Kidney epithelial cell (primary cell): ENCODE results near the gene PPP5C. TPM values are rescaled to one million over a fixed set of nuclear protein-coding genes. Genes with fewer than 3 reads are reported as not detected.

Experiments
- DNase-seq: peaks from one replicate; pipeline ENCODE4 v3.0.0-alpha.2; 2010; ENCODE audit warnings: low read depth
- H3K27me3 ChIP-seq: 2 replicates; pipeline ENCODE4 v1.6.0; 2011; ENCODE audit warnings: low read length; ENCODE audit not compliant: control insufficient read depth, insufficient read depth
- H3K36me3 ChIP-seq: 2 replicates; pipeline ENCODE4 v1.5.1; 2011; ENCODE audit warnings: low read length; ENCODE audit not compliant: control insufficient read depth, insufficient read depth
- H3K4me3 ChIP-seq: 2 replicates; pipeline ENCODE4 v1.5.1; 2011; ENCODE audit warnings: low read depth, mild to moderate bottlenecking, control low read depth, low read length
- CTCF ChIP-seq: IDR thresholded peaks from 2 replicates; pipeline ENCODE4 v1.5.1; 2011; ENCODE audit warnings: mild to moderate bottlenecking, moderate library complexity, low read length, control low read depth, inconsistent platforms; ENCODE audit not compliant: insufficient read depth, poor library complexity, severe bottlenecking
- total RNA-seq: library from RNA; depleted of rRNA; stranded (reverse); fragments of >200 nt; gene quantifications from 2 replicates; pipeline ENCODE4 v1.2.3, GENCODE V29; 2015

Gene PPP5C
- total RNA-seq, 1 donor from 2014 or later, result 68.2 TPM

DNA sequence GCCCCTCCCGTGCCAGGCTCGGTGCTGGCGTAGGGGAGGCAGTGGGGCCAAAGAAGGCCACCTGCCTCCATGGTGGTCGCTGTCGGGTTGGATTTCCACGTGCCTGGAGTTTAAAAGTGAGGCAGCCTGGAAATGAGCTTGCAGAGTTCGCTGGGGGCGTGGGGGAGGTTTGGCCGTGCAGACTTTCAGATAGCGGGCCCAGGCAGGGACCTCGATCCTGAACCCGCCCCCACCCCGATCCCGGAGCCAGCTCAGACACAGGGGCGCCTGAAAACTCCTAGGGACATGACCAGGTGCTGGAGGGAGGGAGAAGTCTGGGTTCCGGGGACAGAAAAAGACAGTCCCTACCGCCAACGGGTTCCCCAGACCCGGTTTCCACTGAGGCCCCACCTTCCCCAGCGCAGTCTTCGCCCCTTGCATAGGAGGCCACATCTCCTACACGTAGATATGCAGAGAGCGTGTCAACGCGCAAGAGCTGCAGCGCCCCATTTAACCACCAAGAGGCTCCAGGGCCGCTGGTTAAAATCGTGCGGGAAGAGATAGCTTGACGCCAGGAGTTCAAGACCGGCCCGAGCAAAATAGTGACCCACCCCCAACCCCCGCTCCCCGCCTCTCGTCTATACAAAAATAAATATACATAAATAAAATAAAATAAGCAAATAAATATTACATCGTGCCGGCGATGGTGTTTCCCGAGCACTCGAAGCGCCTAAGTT is 58.0 kb downstream of the PPP5C start:
- Histone ChIP-seq H3K36me3 (no peaks in the 10 kb centered on the region), H3K27me3 (no peaks in the 10 kb centered on the region), H3K4me3 (peak overlapping the region; percentile 41)
- DNase-seq, result no peak
- TF ChIP-seq CTCF, result peak; percentile 32

DNA sequence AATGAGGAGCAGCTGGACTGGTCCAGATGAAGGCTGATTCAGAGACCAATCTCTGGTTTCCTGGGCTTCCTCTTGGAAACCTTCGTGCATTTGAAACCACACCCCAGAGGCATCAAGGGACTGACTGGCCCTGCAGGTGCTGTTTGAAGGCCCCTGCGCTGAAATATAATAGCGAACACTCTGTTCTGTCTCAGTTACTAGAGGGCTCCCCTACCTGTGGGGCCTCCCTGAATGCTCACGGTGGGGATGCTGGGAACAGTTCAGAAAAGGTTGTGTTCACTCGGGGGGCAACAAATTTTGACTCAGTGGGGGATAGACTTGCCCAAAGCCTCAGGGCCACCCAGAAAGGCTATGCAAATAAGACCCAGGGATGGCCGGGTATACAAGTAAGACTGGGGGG is 60.1 kb downstream of the PPP5C start:
- H3K27me3 ChIP-seq, result no peaks in the 10 kb centered on the region
- TF ChIP-seq CTCF, result no peak
- no peak for DNase-seq
- H3K36me3 ChIP-seq, result no peaks in the 10 kb centered on the region
- no peak overlapping the region for H3K4me3 ChIP-seq

DNA sequence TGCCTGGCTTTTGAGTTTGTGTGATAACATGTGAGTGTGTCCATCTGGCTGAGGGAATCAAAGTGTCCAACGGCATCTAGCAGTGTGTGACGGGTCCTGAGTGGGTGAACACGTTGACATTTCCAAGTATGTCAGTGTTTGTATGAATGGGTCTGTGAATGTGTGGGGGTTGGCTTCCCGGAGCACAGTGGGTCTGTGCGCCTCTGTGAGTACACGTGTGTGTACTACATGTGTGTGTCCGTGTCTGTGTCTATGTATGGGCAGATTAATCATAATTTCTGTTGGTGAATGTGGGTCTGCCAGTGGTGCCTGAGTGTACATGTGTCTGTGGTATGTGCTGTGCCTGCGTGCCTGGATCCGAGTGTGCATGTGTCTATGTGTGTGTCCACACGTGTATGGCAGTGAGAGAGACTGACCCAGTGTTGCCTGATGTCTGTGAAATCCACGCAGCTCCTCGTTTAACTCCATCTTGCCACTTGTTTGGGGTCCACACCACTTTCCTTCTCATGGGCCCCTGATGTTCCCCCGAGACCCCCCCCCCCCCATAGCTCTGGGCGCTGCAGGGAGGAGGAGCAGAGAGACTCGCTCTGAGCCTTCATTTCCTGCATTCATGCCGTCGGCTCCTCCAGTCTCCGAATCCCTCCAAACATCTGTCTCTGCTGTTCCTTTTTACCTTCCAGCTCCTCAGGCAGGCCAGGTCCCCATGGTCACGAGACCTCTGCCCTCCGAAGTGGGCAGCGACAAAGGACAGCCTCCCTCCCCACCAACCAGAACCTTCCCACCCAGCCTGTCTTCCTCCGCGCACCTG is 61.2 kb downstream of the PPP5C start:
- Histone ChIP-seq H3K4me3 (no peak overlapping the region), H3K36me3 (no peaks in the 10 kb centered on the region), H3K27me3 (no peaks in the 10 kb centered on the region)
- DNase-seq, result no peak
- no peak for TF ChIP-seq CTCF

DNA sequence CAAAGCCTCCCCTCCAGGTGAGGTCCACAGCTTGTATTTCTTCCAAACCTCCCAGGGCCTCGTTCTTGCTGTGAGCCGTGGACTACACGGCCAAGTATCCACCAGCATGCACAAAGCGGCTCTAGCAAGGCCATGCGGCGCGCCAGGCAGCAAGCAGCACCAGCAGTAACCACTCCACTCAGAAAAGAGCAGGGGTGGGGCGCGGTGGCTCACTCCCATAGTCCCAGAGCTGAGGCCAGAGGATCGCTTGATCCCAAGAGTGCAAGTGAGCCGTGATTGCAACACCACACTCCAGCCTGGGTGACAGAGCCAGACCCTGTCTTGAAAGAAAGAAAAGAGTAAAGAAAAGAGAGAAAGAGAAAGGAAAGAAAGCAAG is 61.8 kb downstream of the PPP5C start:
- Histone ChIP-seq H3K4me3 (no peak overlapping the region), H3K36me3 (no peaks in the 10 kb centered on the region), H3K27me3 (no peaks in the 10 kb centered on the region)
- no peak for TF ChIP-seq CTCF
- no peak for DNase-seq

DNA sequence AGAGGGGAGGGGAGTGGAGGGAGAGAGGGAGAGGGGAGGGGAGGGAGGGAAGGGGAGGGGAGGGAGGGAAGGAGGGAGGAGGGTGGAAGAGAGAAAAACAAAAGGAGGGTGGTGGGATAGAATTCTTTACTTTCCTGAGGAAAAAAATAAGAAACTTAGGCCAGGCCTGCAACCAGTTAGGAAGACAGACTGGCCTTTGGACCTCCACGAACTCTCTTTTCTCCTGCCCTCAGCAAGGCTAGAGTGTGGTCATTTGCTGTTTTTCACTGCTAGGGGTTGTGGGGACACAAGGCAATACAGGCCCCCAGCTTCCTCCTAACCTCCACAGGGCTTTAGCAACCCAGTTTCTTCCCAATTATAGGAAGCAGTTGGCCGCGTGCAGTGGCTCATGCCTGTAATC is 62.3 kb downstream of the PPP5C start:
- Histone ChIP-seq H3K36me3 (no peaks in the 10 kb centered on the region), H3K4me3 (no peak overlapping the region), H3K27me3 (no peaks in the 10 kb centered on the region)
- no peak for TF ChIP-seq CTCF
- no peak for DNase-seq
